Thymus (tissue), 11 donors: ENCODE measurements around the gene LARGE1. TPM values are rescaled to one million over a fixed set of nuclear protein-coding genes. Genes with fewer than 3 reads are reported as not detected.

Experiments used
- DNase-seq, 9 donors: peaks; one replicate each; pipeline ENCODE4 v3.0.0-alpha.2; 2013; ENCODE audit warnings: low spot score in 9 of 9, low read depth in 6 of 9, missing footprints in 1 of 9
- H3K27ac ChIP-seq, 2 donors: one replicate each; pipeline ENCODE4 v1.5.1; 2013; ENCODE audit warnings: control low read depth in 1 of 2, low read depth in 1 of 2, low read length in 1 of 2, mild to moderate bottlenecking in 1 of 2, moderate library complexity in 1 of 2
- H3K27me3 ChIP-seq, 2 donors: one replicate each; pipeline ENCODE4 v1.5.1; 2013; ENCODE audit warnings: low read length in 1 of 2; ENCODE audit not compliant: control insufficient read depth in 2 of 2, insufficient read depth in 1 of 2
- H3K36me3 ChIP-seq, 2 donors: one replicate each; pipeline ENCODE4 v1.5.1; 2013; ENCODE audit warnings: low read length in 1 of 2, mild to moderate bottlenecking in 1 of 2, moderate library complexity in 1 of 2; ENCODE audit not compliant: control insufficient read depth in 2 of 2, insufficient read depth in 2 of 2
- H3K4me1 ChIP-seq, 2 donors: one replicate each; pipeline ENCODE4 v1.5.1; 2013; ENCODE audit warnings: low read length in 2 of 2; ENCODE audit not compliant: control insufficient read depth in 2 of 2, insufficient read depth in 2 of 2
- H3K4me3 ChIP-seq, 2 donors: one replicate each; pipeline ENCODE4 v1.5.1; 2013; ENCODE audit warnings: low read length in 2 of 2, control low read depth in 1 of 2, mild to moderate bottlenecking in 1 of 2
- H3K9me3 ChIP-seq, 2 donors: one replicate each; pipeline ENCODE4 v1.5.1; 2013; ENCODE audit warnings: low read length in 1 of 2, mild to moderate bottlenecking in 1 of 2; ENCODE audit not compliant: control insufficient read depth in 2 of 2, insufficient read depth in 1 of 2
- WGBS: extraction: QIAGEN DNeasy Blood & Tissue Kit; methylation state at CpG from one replicate; pipeline ENCODE4 v1.1.7; 2013; 5-methylcytosine and 5-hydroxymethylcytosine counted together
- polyA plus RNA-seq: library from polyadenylated mRNA; stranded (reverse); fragments of 200-250 nt; gene quantifications from one replicate; pipeline ENCODE4 v1.2.3, GENCODE V29; 2013
- total RNA-seq: library from RNA; stranded (reverse); fragments of 120-200 nt; gene quantifications from one replicate; pipeline ENCODE4 v1.2.4, GENCODE V29; 2013
- donor health status: healthy.

LARGE1 gene
- total and polyA plus RNA-seq, 2 donors: 1.8 to 3.1 TPM

DNA sequence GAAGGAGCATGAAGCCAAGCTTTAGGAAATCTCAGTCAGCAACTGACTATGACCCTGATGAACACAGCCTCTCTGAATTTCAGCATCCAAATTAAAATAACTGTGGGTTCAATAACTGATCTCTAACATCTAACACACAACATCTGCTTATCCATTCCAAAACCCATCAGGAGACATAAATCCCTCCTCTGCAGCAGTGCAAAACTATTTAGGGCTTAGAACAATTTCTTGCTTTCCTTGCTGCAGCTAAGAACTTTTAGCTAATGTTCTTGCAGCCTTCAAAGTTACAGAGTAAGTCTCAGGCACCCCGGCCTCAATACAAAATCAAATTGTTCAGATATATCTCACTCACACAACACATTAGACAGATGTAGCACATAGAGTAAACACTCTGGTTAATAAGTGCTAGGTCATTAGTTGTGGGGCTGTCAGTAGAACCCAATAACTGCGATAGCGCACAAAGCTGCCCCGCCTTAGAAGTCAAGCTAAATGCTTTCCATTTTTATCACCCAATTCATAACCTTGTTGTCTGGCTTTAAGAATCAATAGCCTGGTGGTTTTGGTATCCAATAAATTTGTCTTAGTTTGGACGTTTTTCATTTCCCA is 139.6 kb downstream of the LARGE1 start:
- 95% methylated on average over 5 of the region's 5 CpGs for WGBS

DNA sequence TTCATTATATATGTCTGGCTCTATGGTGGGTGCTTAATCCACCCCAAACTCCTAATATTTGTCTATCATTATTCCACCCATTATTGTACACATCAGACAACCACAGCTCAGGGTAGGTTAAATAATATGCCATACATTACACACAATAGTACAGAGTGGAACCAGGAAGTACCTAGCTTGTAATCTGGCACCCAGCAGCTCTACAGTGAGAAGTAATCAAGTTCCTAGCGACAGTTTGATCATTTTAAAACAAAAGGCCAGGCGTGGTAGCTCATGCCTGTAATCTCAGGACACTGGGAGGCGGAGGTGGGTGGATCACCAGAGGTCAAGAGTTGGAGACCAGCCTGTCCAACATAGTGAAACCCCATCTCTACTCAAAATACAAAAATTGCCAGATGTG is 141.0 kb downstream of the LARGE1 start:
- no peak for DNase-seq
- H3K36me3 ChIP-seq: no peaks in the 10 kb centered on the region
- peaks cover 0 to 1% of the 10 kb centered on the region in 2 donors for H3K9me3 ChIP-seq
- 79% methylated on average over 3 of the region's 3 CpGs for WGBS
- H3K27me3 ChIP-seq: no peaks in the 10 kb centered on the region
- no peak overlapping the region for H3K27ac ChIP-seq
- H3K4me3 ChIP-seq: no peak overlapping the region
- H3K4me1 ChIP-seq: no peaks in the 10 kb centered on the region

More for the DNA sequence above, 139.6 kb downstream of the LARGE1 start:
- no peak overlapping the region for H3K27ac ChIP-seq
- DNase-seq: no peak
- no peaks in the 10 kb centered on the region for H3K9me3 ChIP-seq
- no peaks in the 10 kb centered on the region for H3K36me3 ChIP-seq
- no peaks in the 10 kb centered on the region for H3K27me3 ChIP-seq
- no peaks in the 10 kb centered on the region for H3K4me1 ChIP-seq
- no peak overlapping the region for H3K4me3 ChIP-seq

DNA sequence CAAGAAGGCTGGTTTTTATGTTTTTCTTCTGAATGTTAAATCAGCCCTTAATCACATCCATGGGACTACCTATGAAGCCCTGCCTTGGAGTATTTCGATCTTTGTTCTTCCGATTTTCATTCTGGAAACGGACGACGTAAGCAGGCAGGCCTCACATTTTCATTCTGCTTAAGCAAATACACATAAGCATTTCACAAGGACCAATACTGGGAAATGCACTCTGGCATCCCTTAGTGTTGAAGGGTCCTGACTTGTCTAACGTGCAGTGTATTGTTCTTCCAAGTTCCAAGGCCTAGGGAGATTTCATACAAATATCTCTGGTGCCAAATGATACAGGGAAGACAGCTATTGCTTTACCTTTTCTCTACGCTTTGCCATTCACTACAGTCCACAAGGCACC is 143.8 kb downstream of the LARGE1 start:
- Histone ChIP-seq H3K27ac (no peak overlapping the region), H3K27me3 (no peaks in the 10 kb centered on the region), H3K4me3 (no peak overlapping the region), H3K4me1 (no peaks in the 10 kb centered on the region), H3K9me3 (peaks cover 0 to 1% of the 10 kb centered on the region in 2 donors), H3K36me3 (no peaks in the 10 kb centered on the region)
- DNase-seq: no peak
- 87% methylated on average over 7 of the region's 7 CpGs for WGBS

DNA sequence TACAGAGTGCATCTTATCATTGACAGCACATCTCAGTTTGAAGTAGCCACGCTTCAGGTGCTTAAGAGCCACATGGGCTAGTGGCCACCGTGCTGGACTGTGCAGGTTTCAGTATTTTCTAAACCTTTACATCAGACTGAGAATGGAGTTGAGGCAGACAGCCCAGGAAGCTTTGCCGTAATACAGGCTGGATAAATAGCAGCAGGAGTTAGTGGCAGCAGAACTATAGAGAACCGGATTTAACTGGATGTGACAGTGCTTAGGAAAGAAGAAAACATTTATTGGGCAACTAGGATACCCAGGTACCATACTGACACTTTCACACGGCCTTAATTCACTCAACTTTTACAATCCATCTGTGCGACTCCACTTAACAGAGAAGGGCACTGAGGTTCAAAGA is 145.5 kb downstream of the LARGE1 start:
- H3K27me3 ChIP-seq: no peaks in the 10 kb centered on the region
- H3K4me1 ChIP-seq: no peaks in the 10 kb centered on the region
- no peak overlapping the region for H3K4me3 ChIP-seq
- peaks cover 0 to 1% of the 10 kb centered on the region in 2 donors for H3K9me3 ChIP-seq
- H3K36me3 ChIP-seq: no peaks in the 10 kb centered on the region
- H3K27ac ChIP-seq: no peak overlapping the region
- no peak for DNase-seq
- 94% methylated on average over 6 of the region's 6 CpGs for WGBS

DNA sequence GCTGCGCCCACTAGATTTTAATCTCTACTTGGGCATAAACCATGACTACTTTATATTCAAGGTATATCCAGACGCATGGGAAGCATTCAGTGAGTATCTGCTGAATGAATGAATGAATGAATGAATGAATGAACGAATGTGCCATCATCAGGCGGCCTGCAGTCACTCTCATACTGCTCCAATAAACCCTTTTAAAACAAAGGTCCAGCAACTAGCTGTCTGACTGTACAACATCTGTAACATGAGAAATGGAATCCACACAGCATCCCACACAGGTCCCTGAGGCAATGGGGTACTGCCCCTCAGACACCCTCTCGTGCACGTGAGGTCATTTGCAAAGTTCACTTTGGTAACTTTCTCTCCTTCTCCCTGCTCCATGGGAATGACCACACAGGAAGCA is 147.5 kb downstream of the LARGE1 start:
- 80% methylated on average over 6 of the region's 6 CpGs for WGBS
- no peak overlapping the region for H3K27ac ChIP-seq
- no peaks in the 10 kb centered on the region for H3K4me1 ChIP-seq
- H3K9me3 ChIP-seq: peaks cover 0 to 1% of the 10 kb centered on the region in 2 donors
- H3K4me3 ChIP-seq: no peak overlapping the region
- H3K27me3 ChIP-seq: no peaks in the 10 kb centered on the region
- no peak for DNase-seq
- no peaks in the 10 kb centered on the region for H3K36me3 ChIP-seq

DNA sequence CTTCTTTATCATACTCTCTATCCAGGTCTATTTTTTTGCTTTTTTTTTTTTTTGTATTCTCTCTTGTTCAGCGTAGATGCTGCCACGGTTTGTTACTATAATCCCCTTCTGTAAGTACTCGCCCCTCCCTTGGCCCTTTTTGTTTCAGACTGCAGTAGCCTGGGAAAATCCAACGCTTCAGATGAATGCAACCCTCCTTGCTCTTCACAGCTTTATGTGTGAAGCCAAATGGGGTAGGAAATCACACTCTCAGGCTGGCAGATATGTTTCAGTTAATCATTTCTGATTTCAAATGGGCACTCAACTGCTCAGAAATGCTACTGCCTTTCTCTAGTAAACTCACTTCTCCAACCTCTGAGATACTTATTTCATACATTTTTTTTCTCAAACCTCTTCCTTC is 149.1 kb downstream of the LARGE1 start:
- WGBS: 88% methylated on average over 4 of the region's 4 CpGs
- H3K27me3 ChIP-seq: no peaks in the 10 kb centered on the region
- H3K27ac ChIP-seq: no peak overlapping the region
- no peak for DNase-seq
- H3K4me3 ChIP-seq: no peak overlapping the region
- no peaks in the 10 kb centered on the region for H3K36me3 ChIP-seq
- H3K4me1 ChIP-seq: no peaks in the 10 kb centered on the region
- H3K9me3 ChIP-seq: peaks cover 0 to 1% of the 10 kb centered on the region in 2 donors

DNA sequence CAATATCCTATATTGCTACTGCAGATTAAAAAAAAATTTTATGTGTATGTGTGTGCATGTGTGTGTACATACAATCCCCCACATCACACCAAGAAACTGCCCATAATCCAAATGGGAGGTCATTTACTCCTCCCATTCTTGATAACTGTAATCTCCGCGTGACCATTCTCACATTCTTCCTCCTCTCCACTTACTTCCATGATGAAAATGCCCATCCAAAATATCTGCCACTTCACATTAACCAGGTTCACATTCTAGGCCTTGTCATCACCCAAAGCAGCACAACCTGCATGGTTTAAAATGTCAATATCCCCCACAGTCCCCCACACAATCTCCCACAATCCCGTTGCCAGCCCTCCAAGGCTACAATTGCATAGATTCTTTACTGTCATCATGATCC is 149.6 kb downstream of the LARGE1 start:
- H3K36me3 ChIP-seq: no peaks in the 10 kb centered on the region
- WGBS: 93% methylated on average over 3 of the region's 3 CpGs
- peaks cover 0 to 1% of the 10 kb centered on the region in 2 donors for H3K9me3 ChIP-seq
- H3K27me3 ChIP-seq: no peaks in the 10 kb centered on the region
- H3K27ac ChIP-seq: no peak overlapping the region
- no peak for DNase-seq
- no peaks in the 10 kb centered on the region for H3K4me1 ChIP-seq
- no peak overlapping the region for H3K4me3 ChIP-seq

DNA sequence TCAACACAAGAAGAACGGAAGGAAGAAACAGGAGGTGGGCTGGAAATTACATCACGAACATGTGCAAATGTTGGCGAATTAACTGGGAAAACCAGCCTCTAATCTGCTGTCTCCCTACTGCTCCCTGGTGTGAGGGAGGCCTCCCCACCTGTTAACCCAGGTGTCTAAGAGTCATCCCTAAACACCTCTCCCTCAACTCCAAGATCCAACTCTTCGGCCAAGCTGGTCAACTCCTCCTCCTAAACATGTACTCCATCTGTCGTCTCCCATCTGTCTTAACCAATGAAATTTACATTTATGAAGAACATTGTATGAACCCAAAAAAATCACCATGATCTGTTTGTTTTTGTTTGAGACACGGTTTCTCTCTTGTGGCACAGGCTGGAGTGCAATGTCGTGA is 154.2 kb downstream of the LARGE1 start:
- no peaks in the 10 kb centered on the region for H3K9me3 ChIP-seq
- no peak overlapping the region for H3K27ac ChIP-seq
- no peak overlapping the region for H3K4me3 ChIP-seq
- DNase-seq: no peak
- no peaks in the 10 kb centered on the region for H3K27me3 ChIP-seq
- 95% methylated on average over 7 of the region's 7 CpGs for WGBS
- no peaks in the 10 kb centered on the region for H3K36me3 ChIP-seq
- H3K4me1 ChIP-seq: no peaks in the 10 kb centered on the region

DNA sequence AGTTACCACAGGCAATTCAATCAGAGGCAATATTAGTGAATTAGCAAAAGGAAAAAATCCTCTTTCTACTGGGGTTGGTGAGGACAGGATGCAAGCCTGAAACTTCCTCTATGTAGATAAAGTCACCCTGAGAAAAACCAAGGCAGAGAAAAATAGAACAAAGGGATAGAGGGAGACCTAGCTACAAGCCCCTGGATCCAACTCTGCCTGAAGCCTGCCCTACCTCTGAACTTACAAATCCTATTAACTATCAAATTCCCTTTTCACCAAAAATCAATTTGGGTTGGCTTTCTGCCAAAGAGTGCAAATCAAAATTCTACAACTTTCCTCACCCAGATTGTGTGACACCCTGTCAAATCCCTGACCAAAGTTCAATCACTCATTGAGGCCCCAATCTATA is 161.3 kb downstream of the LARGE1 start:
- Histone ChIP-seq H3K27me3 (no peaks in the 10 kb centered on the region), H3K9me3 (peaks cover 0 to 2% of the 10 kb centered on the region in 2 donors), H3K36me3 (no peaks in the 10 kb centered on the region), H3K27ac (no peak overlapping the region), H3K4me1 (no peaks in the 10 kb centered on the region), H3K4me3 (no peak overlapping the region)
- DNase-seq: no peak
